ENCODE data around the gene PSMD3. TPM values are rescaled to one million over a fixed set of nuclear protein-coding genes. Genes with fewer than 3 reads are reported as not detected.

Gene PSMD3
- polyA plus RNA-seq, 4 donors, result 108 to 128 (median 115) TPM

DNA sequence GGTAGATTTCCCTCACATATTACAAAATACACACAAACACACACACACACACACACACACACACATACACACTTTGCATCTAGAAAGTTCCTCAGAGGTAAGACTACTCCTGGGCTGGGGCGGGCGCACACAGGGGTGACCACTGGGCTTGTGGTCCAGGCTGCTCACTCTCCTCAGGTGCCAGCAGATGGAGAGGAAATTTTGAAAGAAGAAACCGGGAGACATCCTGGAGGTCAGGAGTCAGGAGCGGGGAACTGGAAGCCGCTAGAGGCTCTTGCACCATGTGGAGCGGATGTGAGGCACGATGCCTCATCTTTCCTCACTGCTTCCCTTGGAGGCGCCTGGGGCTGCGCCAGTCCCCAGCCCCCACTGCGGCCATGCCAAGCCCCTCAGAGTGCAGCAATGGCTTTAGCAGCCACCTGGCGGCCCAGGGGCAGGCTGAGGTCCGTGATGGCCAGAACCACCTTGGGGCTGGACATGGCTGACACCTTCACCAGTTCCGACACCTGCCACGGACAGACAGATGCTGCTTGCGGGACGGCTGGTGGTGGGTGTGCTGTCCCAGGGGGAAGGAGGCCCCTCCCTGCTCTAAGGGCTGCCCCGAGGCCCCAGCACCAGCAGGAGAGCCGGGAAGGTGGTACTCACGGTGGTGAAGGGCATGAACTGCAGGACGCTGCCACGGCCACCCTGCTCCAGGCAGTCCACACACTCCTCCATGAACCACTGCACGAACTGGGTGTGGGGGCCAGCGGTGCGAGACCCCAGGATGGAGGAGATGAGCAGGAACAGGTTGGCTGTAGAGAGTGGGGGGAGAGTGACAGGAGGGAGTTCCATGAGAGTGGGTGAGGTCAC is 38.8 kb downstream of the PSMD3 start:
- no peak for DNase-seq (ENCODE audit: low read depth in 4 of 4, low spot score in 3 of 4)

DNA sequence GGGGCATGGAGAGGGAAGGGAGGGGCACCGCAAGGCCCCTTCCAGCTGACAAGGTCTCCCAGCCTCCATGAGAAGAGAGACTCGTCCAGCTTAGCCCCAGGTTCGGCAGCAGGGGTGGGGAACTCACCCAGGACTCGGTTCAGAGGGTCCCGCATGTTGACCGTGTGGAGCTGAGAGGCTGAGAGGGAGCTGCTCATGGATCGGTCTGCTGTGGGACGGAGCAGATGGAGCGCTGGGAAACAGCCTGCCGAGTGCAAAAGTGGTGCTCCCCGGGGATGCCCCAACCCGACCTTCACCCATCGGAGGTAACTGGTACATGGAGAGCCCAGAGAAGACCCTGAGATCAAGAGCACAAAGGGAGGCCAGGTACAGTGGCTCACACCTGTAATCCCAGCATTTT is 39.5 kb downstream of the PSMD3 start:
- no peak for DNase-seq (ENCODE audit: low read depth in 4 of 4, low spot score in 3 of 4)

DNA sequence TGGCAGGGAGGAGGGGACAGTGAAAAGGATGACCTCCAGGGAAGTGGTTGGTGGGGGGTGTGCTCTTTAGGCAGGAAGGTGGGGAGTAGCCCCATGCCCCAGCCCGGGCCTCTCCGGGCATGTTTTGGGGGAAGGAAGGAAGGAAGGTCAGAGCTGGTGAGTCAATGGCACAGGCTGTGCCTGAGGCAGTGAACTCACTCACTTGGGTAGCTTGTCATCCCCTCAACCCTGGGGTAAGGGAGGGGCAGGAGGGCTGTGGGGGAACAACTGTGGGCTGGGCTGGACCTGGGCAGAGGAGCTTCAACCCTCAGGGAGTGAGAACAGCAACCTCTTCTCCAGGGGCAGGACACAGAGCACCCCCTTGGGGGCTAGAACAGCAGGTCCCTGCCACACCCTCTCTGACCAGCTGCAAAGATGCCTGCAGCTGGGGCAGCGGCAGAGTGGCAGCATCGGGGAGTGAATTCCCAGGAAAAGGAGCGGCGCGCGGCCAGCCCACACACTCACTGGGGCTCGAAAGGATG is 40.9 kb downstream of the PSMD3 start:
- no peak for DNase-seq (ENCODE audit: low read depth in 4 of 4, low spot score in 3 of 4)

DNA sequence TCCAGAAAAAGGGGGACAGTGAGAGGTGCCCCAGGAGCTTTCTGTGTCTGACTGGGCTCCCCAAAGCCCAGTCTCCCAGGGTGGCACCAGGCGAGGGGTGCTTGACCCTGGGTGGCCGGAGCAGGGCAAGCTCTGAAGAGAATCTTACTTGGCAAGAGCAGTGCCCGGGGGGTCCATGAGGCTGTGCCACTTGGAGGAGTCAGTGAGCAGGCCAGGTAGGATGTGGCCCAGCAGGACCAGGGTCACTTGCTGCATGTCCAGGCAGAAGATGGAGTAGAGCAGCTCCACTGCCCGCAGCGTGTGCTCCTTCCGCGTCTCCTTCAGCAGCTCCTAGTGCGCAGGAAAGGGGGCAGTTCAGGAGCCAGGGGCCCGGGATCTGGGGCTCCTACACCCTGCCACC is 41.9 kb downstream of the PSMD3 start:
- DNase-seq (ENCODE audit: low read depth in 4 of 4, low spot score in 3 of 4), result no peak

GRCh38 chr17:40022961-40023541 is 42.4 kb downstream of the PSMD3 start:
- no peak for DNase-seq (ENCODE audit: low read depth in 4 of 4, low spot score in 3 of 4)

GRCh38 chr17:40023590-40024292 is 43.1 kb downstream of the PSMD3 start:
- no peak for DNase-seq (ENCODE audit: low read depth in 4 of 4, low spot score in 3 of 4)

- no peak for DNase-seq (ENCODE audit: low read depth in 4 of 4, low spot score in 3 of 4)
Observed at GRCh38 chr17:40024901-40025300, 44.3 kb downstream of the PSMD3 start.

DNA sequence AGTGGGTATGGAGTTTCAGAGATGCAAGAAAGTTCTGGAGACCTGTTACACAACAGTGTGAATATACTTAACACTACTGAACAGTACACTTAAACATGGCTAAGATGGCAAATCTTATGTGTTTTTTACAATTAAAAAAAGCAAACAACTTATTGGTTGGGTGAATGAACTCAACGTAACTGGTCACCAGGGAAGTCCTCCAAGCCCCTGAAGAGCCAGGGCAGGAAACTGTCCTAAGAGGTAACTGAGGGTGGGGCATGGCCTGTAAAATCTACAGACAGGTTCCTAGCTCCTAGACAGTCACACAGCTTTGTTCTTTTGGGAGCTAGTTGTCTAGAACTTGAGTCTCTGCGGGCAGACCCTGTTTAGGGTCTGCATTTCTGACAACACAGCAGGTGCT is 45.0 kb downstream of the PSMD3 start:
- no peak for DNase-seq (ENCODE audit: low read depth in 4 of 4, low spot score in 3 of 4)

DNA sequence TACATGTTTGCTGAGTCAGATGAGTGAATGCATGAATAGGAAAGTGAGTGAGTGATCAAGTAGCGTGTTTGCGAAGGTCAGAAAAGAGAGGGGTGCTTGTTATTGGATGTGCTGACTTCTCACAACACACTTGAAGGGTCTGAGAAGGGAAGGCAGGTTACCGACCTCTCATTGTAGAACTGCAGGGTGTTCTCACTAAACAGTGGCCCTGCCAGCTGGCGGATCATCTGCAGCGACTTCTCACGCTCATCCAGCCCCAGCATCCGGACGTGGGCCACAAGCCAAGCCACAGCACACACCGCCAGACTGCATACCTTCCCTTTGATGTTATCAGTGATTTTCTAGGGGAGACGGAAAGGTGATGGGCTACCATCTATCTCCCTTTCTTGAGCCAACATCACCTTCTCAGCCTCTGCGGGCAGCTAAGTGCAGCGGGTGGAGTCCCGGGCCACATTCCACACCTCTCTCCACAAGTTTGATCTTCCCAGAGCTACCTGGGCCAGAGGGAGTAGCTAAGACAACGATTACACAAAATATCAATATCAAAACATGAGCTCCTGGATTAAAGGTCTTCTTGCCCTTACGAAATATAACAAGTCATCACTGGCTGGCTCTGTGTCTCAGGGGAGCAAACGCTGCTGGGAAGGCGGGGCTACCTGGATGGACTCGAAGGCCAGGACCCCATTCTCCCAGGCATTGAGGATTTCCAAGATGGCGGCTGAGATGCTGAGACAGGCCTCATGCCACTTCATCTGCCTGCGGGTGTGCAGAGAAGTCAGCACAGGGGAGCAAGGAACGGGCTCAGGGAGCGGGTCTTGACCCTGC is 45.6 kb downstream of the PSMD3 start:
- no peak for DNase-seq (ENCODE audit: low read depth in 4 of 4, low spot score in 3 of 4)

DNA sequence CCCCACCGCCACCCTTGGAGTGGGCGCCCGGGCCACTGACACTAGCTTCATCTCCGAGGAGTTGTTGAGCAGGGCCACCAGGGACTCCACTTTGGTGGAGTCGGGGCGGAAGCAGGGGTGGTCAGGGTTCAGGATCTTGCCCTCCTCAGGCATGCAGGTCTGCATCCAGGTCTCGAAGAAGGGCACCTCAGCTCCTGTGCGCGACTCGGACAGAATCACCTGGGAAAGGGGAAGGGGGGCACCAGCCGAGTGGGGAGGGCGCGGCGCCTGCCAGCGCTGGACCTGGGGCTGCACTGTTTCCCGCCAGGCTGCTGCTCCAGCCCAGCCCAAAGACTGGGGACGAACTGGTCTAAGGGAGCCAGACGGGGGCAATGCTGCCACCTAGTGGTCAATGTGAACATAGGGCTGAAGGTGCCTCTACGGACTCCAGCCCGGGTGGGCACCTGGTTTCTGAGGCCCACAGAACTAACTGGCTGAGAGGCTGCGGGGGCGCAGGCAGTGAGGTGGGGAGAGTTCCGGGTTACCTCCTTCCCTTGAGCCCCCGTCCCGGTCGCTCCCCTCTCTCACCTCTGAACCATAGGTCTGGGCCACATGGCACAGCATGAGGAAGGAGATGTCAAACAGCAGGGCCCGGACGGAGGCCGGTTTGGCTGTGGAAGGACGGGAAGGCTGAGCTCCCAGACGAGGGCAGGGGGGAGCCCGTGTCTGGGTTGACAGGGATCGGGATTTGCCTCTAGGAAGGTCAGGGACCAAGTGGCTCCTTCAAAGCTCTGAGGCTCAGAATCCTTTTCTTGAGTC is 46.4 kb downstream of the PSMD3 start:
- DNase-seq (ENCODE audit: low read depth in 4 of 4, low spot score in 3 of 4), result peak; percentile 52 to 72 (median 66)

DNA sequence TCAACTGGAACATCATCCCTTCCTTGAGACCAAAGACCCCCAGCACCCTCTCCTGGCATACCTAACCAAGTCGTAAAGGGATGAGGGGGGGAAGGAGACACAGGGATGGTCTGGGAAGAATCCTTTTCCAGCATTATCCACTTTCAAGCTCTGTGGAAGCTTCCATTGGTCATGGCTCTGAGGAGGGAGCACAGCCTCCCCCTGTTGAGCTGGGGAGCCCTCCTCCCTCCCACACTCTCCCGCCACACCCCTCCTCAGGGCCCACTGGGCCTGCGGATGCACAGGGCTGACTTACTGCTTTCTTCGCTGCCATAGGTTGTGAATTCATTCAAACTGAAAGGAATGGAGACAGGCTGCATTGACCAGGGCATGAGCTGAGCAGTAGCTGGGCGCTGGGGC is 47.0 kb downstream of the PSMD3 start:
- DNase-seq (ENCODE audit: low read depth in 4 of 4, low spot score in 3 of 4), result no peak

GRCh38 chr17:40028595-40028994 is 48.0 kb downstream of the PSMD3 start:
- DNase-seq (ENCODE audit: low read depth in 4 of 4, low spot score in 3 of 4), result no peak

- no peak for DNase-seq (ENCODE audit: low read depth in 4 of 4, low spot score in 3 of 4)
Observed at GRCh38 chr17:40031706-40032105, 51.1 kb downstream of the PSMD3 start.

DNA sequence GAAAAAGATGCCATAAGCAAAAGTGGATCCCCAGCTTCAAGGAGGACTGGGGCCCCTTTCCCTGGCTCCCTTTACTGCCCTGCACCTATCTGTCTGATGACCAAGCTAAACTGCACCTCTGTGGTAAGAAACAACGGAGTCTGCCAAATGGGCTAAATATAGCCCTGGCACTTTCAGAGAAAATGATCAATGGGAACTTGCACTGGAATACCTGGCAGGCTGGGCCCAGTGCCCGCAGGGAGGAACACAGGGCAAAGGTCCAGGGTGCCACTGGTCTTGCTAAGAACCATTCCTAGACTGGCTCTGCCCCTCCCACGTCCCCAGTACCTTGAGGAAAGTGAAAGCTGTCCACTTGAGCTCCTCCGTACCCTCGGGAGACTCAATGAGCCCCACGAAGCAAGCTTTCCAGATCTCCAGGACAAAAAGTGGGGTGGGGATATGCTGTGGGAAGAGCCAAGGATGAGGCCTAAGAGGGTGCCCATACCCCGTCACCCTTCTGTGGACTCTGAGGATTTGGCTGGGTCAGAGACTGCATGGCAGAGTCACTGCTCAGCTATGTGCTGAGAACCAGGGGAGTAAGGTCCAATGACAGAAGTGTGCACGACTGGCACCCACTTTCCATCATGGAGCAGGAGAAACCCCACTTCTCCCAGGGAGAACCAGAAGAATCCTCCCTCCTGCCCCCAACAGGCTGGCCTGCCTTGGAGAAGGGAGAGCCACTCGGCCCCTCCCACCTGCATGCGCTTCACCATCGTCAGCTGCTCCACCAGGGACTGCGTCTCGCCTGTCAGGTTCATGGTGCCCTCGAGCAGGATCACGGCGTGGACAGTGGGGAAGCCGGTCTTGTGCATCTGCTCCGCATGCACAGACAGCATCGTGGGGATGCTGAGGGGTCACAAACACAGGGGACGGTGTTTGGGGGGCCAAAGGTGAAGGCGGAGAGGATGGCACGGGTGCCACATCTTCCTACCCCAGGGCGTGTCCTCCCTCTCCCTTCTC is 52.0 kb downstream of the PSMD3 start:
- DNase-seq (ENCODE audit: low read depth in 4 of 4, low spot score in 3 of 4), result no peak

GRCh38 chr17:40033339-40033738 is 52.7 kb downstream of the PSMD3 start:
- no peak for DNase-seq (ENCODE audit: low read depth in 4 of 4, low spot score in 3 of 4)

GRCh38 chr17:40034426-40035161 is 54.0 kb downstream of the PSMD3 start:
- DNase-seq (ENCODE audit: low read depth in 4 of 4, low spot score in 3 of 4), result no peak

GRCh38 chr17:40035162-40035559 is 54.6 kb downstream of the PSMD3 start:
- DNase-seq (ENCODE audit: low read depth in 4 of 4, low spot score in 3 of 4), result no peak

All from right renal pelvis (tissue), 4 donors.